Measurements from ENCODE around the gene FN3K.
"Not testable (repeated sequence)": the region's sequence is repeated elsewhere in the genome, so short reads cannot be mapped to it uniquely, and the experiment has no call there.

The FN3K gene

DNA sequence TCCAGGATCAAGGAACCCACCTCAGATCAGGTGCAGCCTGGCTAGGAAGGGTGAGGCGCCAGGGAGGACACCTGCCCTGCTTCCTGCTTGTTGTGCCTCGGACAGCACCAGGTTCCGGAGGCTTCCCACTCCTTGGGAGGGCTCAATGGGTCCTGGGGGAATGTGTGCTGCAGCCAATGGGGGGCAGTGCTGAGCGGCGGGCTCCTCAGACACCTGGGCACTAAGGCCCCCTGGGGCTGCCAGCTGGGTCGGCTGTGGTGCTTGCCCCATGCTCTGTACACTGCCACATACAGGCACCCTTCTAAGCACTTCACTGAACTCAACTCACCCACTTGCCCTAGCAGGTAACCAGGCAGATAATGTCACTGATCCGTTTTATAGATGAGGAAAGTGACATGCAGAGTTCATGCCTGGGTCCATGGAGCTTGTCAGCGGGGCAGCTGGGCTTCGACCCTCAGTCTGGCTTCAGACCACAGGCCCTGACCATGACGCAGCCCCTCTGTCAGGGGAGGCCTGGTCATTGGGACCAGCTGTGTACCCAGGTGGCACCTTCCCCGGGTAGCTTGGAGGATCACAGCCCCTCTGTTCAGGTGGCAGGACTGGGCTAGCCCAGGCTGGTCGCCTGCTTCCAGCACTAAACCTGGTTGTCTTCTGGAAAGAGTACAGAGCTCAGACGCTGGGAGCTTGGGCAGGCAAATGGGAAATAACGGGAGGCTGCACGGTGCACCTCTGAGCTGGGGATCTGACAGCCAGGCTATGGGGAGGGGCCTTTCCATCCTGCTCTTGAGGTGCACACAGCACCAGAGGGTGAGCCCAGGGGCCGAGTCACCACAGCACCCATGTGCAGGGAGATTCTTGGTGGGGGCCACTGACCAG, 8.2 kb downstream of the FN3K start:
- no peak overlapping the region for H3K9ac ChIP-seq (ENCODE audit: low read length in 2 of 2)
- no peaks in the 10 kb centered on the region for H3K4me1 ChIP-seq (ENCODE audit: control insufficient read depth, insufficient read depth, low read length)
- peaks cover 31 to 34% of the 10 kb centered on the region in 2 donors for H3K36me3 ChIP-seq (ENCODE audit: control insufficient read depth in 2 of 2, insufficient read depth in 2 of 2, low read length in 2 of 2)
- peaks cover 0 to 6% of the 10 kb centered on the region in 2 donors for H3K9me3 ChIP-seq (ENCODE audit: control insufficient read depth in 2 of 2, low read length in 2 of 2)
- no peaks in the 10 kb centered on the region for H3K27me3 ChIP-seq (ENCODE audit: control insufficient read depth in 1 of 2, insufficient read depth in 2 of 2, low read length in 2 of 2)
- no peak overlapping the region for H3K4me3 ChIP-seq (ENCODE audit: low read length in 2 of 2)
- no peak overlapping the region for H3K27ac ChIP-seq (ENCODE audit: low read length)

DNA sequence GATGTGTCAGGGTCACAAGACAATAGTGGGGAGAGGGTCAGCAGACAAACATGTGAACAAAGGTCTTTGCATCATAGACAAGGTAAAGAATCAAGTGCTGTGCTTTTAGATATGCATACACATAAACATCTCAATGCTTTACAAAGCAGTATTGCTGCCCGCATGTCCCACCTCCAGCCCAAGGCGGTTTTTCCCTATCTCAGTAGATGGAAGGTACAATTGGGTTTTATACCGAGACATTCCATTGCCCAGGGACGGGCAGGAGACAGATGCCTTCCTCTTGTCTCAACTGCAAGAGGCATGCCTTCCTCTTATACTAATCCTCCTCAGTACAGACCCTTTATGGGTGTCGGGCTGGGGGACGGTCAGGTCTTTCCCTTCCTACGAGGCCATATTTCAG, 9.3 kb downstream of the FN3K start:
- not testable (repeated sequence) for H3K4me3 ChIP-seq (ENCODE audit: low read length in 2 of 2); H3K27ac ChIP-seq (ENCODE audit: low read length); H3K4me1 ChIP-seq (ENCODE audit: control insufficient read depth, insufficient read depth, low read length); H3K9ac ChIP-seq (ENCODE audit: low read length in 2 of 2); H3K27me3 ChIP-seq (ENCODE audit: control insufficient read depth in 1 of 2, insufficient read depth in 2 of 2, low read length in 2 of 2); H3K9me3 ChIP-seq (ENCODE audit: control insufficient read depth in 2 of 2, low read length in 2 of 2)
- peaks cover 31 to 36% of the 10 kb centered on the region in 2 donors for H3K36me3 ChIP-seq (ENCODE audit: control insufficient read depth in 2 of 2, insufficient read depth in 2 of 2, low read length in 2 of 2)

GRCh38 chr17:82745524-82745923, 10.1 kb downstream of the FN3K start:
- Histone ChIP-seq H3K27ac (ENCODE audit: low read length) (no peak overlapping the region), H3K9me3 (ENCODE audit: control insufficient read depth in 2 of 2, low read length in 2 of 2) (peaks cover 0 to 6% of the 10 kb centered on the region in 2 donors), H3K36me3 (ENCODE audit: control insufficient read depth in 2 of 2, insufficient read depth in 2 of 2, low read length in 2 of 2) (peaks cover 23 to 31% of the 10 kb centered on the region in 2 donors), H3K4me3 (ENCODE audit: low read length in 2 of 2) (no peak overlapping the region), H3K27me3 (ENCODE audit: control insufficient read depth in 1 of 2, insufficient read depth in 2 of 2, low read length in 2 of 2) (no peaks in the 10 kb centered on the region), H3K4me1 (ENCODE audit: control insufficient read depth, insufficient read depth, low read length) (no peaks in the 10 kb centered on the region), H3K9ac (ENCODE audit: low read length in 2 of 2) (no peak overlapping the region)

- Histone ChIP-seq H3K4me1 (ENCODE audit: control insufficient read depth, insufficient read depth, low read length) (peaks cover 12% of the 10 kb centered on the region), H3K4me3 (ENCODE audit: low read length in 2 of 2) (no peak overlapping the region), H3K9me3 (ENCODE audit: control insufficient read depth in 2 of 2, low read length in 2 of 2) (no peaks in the 10 kb centered on the region), H3K9ac (ENCODE audit: low read length in 2 of 2) (no peak overlapping the region), H3K27ac (ENCODE audit: low read length) (no peak overlapping the region), H3K36me3 (ENCODE audit: control insufficient read depth in 2 of 2, insufficient read depth in 2 of 2, low read length in 2 of 2) (peaks cover 0 to 6% of the 10 kb centered on the region in 2 donors), H3K27me3 (ENCODE audit: control insufficient read depth in 1 of 2, insufficient read depth in 2 of 2, low read length in 2 of 2) (no peaks in the 10 kb centered on the region)
These were observed 13.3 kb downstream of the FN3K start for GRCh38 chr17:82748756-82749155.

- Histone ChIP-seq H3K36me3 (ENCODE audit: control insufficient read depth in 2 of 2, insufficient read depth in 2 of 2, low read length in 2 of 2) (peaks cover 0 to 3% of the 10 kb centered on the region in 2 donors), H3K27me3 (ENCODE audit: control insufficient read depth in 1 of 2, insufficient read depth in 2 of 2, low read length in 2 of 2) (no peaks in the 10 kb centered on the region), H3K9ac (ENCODE audit: low read length in 2 of 2) (no peak overlapping the region), H3K27ac (ENCODE audit: low read length) (no peak overlapping the region), H3K4me3 (ENCODE audit: low read length in 2 of 2) (no peak overlapping the region), H3K4me1 (ENCODE audit: control insufficient read depth, insufficient read depth, low read length) (peaks cover 12% of the 10 kb centered on the region), H3K9me3 (ENCODE audit: control insufficient read depth in 2 of 2, low read length in 2 of 2) (no peaks in the 10 kb centered on the region)
These were observed 15.0 kb downstream of the FN3K start for GRCh38 chr17:82750241-82750908.

DNA sequence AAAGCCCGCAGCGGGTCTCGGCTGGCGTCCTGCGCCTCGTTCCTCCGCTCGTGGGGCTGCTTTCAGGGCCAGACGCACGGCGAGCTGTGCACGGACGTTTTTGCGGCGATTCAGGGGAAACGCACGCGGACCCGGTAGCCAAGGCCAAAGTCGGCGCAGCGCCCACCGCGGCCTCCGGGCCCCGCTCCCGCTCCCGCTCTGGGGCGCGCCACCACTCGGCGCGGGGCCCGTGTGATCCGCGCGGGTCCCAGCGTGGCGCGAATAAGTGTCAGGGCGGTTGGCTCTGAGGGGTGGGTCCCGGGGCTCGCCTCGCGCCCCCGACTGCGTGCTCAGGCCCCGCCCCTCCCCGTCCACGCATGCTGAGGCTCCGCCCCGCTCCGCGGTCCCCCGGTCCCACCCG, 15.8 kb downstream of the FN3K start:
- peak overlapping the region in 1 of 2 donors; percentile 21 for H3K9ac ChIP-seq (ENCODE audit: low read length in 2 of 2)
- H3K9me3 ChIP-seq (ENCODE audit: control insufficient read depth in 2 of 2, low read length in 2 of 2) = no peaks in the 10 kb centered on the region
- peaks cover 12% of the 10 kb centered on the region for H3K4me1 ChIP-seq (ENCODE audit: control insufficient read depth, insufficient read depth, low read length)
- peak overlapping the region; percentile 53 to 67 for H3K4me3 ChIP-seq (ENCODE audit: low read length in 2 of 2)
- no peaks in the 10 kb centered on the region for H3K27me3 ChIP-seq (ENCODE audit: control insufficient read depth in 1 of 2, insufficient read depth in 2 of 2, low read length in 2 of 2)
- H3K36me3 ChIP-seq (ENCODE audit: control insufficient read depth in 2 of 2, insufficient read depth in 2 of 2, low read length in 2 of 2) = peaks cover 0 to 3% of the 10 kb centered on the region in 2 donors
- no peak overlapping the region for H3K27ac ChIP-seq (ENCODE audit: low read length)

DNA sequence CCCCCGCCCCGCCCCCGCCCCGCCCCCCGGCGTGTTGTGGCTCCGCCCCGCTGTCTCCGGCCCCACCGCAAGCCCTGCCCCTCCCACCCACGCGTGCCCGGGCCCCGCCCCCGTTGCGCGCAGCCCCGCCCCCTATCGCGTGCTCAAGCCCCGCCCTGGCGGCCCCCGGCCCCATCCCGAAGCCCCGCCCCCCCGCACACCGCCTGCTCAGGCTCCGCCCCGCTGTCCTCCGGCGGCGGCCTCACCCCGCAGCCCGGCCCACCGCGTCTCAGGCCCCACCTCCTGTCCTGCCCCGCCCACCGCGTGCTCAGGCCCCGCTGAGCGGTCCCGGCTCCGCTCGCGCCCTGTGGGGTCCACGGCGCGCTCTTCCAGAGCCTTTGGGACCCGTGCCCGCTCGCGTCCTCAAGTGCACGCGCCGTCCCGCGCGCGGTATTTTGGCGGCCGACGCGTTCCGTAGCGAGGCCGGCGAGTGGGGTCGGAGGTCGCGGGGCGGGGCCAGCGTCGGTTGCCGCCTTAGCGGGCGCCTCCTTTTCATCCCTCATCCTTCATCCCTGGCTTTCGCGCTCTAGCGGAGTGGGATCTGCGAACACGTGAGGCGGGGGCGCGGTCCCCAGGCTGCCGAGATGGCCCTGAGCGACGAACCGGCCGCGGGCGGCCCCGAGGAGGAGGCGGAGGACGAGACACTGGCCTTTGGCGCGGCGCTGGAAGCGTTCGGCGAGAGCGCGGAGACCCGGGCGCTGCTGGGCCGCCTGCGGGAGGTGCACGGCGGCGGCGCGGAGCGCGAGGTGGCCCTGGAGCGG, 16.4 kb downstream of the FN3K start, which contains the start of gene TBCD:
Gene TBCD (plus strand): TSS at position 495 of the 800 bp plus-strand sequence. CDS start 129 bp downstream, at position 624.
- Histone ChIP-seq H3K36me3 (ENCODE audit: control insufficient read depth in 2 of 2, insufficient read depth in 2 of 2, low read length in 2 of 2) (peaks cover 0 to 3% of the 10 kb centered on the region in 2 donors), H3K27ac (ENCODE audit: low read length) (peak within 1 kb of the TSS; percentile 41), H3K4me1 (ENCODE audit: control insufficient read depth, insufficient read depth, low read length) (peaks cover 12% of the 10 kb centered on the region), H3K9ac (ENCODE audit: low read length in 2 of 2) (peak within 1 kb of the TSS; percentile 8 to 55), H3K27me3 (ENCODE audit: control insufficient read depth in 1 of 2, insufficient read depth in 2 of 2, low read length in 2 of 2) (no peaks in the 10 kb centered on the region), H3K4me3 (ENCODE audit: low read length in 2 of 2) (peak within 1 kb of the TSS; percentile 53 to 85), H3K9me3 (ENCODE audit: control insufficient read depth in 2 of 2, low read length in 2 of 2) (no peaks in the 10 kb centered on the region)

DNA sequence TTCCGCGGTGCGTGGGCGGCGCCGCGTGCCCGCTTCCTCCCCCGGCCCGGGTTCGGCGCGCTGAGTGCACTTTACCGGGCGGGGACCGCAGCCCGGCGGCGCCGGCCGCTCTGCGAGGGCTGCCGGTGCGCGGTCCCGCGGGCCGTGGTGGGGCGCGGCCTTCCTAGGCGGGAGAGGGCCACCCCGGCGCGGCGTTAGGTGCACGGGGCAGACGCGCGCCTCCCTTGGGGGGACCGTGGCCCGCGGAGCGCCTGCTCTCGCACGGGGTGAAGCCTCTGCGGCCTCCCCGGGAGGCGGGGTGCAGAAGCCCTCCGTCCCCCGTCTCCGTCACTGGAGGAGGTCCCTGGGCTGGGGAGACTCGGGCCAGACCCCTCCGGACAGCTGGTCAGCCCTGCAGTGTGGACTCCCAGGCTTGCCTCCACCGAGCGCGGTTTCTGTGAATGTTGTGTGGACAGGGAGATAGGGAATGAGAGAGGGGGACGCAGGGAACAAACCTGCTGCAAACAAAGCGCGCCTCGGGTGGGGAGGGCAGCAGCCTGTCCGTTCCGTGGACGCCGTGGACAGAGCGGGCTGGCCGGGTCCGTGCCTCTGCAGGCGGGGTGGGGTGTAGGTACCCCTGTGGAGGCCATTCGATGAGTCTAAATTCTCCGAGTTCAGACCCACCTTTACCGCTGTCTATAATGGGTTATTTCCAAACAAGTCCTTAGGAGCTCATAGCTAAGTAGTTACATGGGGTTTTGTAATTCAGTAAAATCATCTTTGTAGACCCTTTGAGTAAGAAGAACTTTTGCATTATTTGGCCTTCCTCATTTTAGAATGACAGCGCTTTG, 17.2 kb downstream of the FN3K start:
- no peak overlapping the region for H3K27ac ChIP-seq (ENCODE audit: low read length)
- peaks cover 0 to 3% of the 10 kb centered on the region in 2 donors for H3K36me3 ChIP-seq (ENCODE audit: control insufficient read depth in 2 of 2, insufficient read depth in 2 of 2, low read length in 2 of 2)
- peak overlapping the region; percentile 8 to 55 for H3K9ac ChIP-seq (ENCODE audit: low read length in 2 of 2)

GRCh38 chr17:82753201-82753464, 17.7 kb downstream of the FN3K start:
- Histone ChIP-seq H3K36me3 (ENCODE audit: control insufficient read depth in 2 of 2, insufficient read depth in 2 of 2, low read length in 2 of 2) (peaks cover 0 to 3% of the 10 kb centered on the region in 2 donors), H3K9ac (ENCODE audit: low read length in 2 of 2) (peak overlapping the region in 1 of 2 donors; percentile 8)

More for the DNA sequence above, 17.2 kb downstream of the FN3K start:
- H3K27me3 ChIP-seq (ENCODE audit: control insufficient read depth in 1 of 2, insufficient read depth in 2 of 2, low read length in 2 of 2) = no peaks in the 10 kb centered on the region
- peak overlapping the region; percentile 44 to 85 for H3K4me3 ChIP-seq (ENCODE audit: low read length in 2 of 2)
- peaks cover 12% of the 10 kb centered on the region for H3K4me1 ChIP-seq (ENCODE audit: control insufficient read depth, insufficient read depth, low read length)
- H3K9me3 ChIP-seq (ENCODE audit: control insufficient read depth in 2 of 2, low read length in 2 of 2) = no peaks in the 10 kb centered on the region

More at GRCh38 chr17:82753201-82753464, 17.7 kb downstream of the FN3K start:
- H3K27me3 ChIP-seq (ENCODE audit: control insufficient read depth in 1 of 2, insufficient read depth in 2 of 2, low read length in 2 of 2) = no peaks in the 10 kb centered on the region
- no peaks in the 10 kb centered on the region for H3K9me3 ChIP-seq (ENCODE audit: control insufficient read depth in 2 of 2, low read length in 2 of 2)
- no peak overlapping the region for H3K27ac ChIP-seq (ENCODE audit: low read length)
- peaks cover 12% of the 10 kb centered on the region for H3K4me1 ChIP-seq (ENCODE audit: control insufficient read depth, insufficient read depth, low read length)
- peak overlapping the region; percentile 44 to 85 for H3K4me3 ChIP-seq (ENCODE audit: low read length in 2 of 2)
